ENCODE measurements around the gene HAX1.
"Not testable (repeated sequence)": the region's sequence is repeated elsewhere in the genome, so short reads cannot be mapped to it uniquely, and the experiment has no call there.

Gene HAX1

DNA sequence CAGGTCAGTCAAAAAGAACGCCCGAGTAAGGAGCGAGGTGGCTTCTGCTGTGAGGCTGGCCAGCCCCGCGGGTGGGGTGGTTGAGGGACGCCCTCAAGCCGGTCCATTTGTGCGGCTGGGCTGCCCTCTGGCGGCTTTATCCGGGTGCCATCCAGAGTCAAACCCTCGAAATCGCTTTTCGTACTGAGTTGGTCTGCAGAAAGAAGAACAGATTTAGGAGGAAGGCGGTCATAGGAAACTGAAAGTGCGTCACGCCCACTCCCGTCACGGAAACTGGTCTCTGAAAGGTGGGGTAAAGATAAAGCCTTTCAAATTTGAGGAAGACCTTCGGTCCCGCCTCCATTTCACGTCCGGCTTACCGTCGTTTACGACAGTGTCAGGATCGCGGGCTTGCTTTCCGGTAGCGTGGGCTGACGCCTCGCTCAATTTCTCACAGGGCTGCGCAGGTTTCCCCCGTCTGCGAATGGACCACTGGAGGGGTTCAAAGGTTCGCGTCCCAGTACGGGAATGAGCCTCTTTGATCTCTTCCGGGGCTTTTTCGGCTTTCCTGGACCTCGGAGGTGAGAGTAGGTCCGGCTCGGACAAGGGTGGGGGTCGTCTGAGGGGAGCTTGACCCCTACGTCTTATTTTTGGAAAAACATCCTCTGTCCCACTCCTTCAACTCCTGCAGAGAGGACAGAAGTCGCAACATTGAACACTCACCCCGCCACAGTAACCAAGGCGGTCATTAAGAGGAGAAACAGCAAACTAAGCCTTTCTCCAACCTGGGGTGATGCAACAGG is at the start of gene HAX1:
Gene HAX1, plus strand, starts transcription at position 413 of the 782 bp plus-strand sequence. Its CDS starts 95 bp downstream, at position 508.
- DNase-seq: peak; percentile 97

DNA sequence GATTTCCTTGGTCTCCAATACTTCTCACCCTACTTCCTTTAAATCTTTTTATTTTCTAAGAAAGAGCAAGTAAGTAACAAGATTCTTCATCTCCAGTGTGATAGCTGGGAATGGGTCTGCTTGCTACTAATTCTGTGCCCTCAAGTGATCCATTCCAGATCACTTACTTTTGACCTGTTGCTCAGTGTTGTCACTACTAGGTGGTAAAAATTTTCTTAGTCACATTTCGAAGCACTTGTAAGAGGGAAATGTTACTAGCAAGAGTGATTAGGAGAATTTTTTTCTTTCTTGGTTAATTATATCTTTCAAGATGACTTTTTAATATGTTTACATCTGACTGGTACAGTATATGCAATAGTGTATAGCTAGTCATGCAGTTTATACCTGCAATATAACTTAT is 49.5 kb upstream of the HAX1 start:
- DNase-seq: no peak

DNA sequence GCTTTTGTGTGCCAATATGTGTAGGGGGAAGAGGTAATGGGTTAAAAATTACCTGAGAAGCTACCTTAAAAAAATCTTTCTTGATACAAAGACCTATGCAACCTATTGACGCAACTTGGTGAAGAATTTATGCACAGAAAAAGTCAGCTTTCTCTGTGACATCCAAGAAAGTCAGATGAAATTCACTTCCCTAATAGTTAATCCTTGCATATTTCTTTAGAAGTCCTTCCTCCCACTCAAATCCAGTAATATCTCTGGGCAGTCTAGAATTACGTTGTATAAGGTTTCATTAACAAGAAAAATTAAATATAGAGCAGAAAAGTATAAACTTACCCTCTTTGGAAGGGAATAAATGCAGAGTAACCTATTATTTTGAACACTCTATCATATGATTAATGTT is 48.8 kb upstream of the HAX1 start:
- no peak for DNase-seq

DNA sequence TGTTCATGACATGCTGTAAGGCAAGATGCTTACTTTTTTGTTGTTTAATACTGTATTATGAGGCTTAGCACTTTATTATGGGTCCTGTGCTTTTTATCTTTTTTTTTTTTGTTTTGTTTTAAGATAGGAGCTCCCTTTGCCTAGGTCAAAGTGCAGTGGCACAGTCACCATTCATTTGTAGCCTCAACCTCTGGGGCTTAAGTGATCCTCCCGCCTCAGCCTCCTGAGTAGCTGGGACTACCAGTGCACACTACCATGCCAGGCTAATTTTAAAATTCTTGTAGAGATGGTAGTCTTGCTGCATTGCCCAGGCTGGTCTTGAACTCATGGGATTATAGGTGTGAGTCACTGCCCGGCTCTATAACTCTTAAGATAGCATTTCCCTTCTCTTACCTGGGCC is 47.1 kb upstream of the HAX1 start:
- DNase-seq: no peak

DNA sequence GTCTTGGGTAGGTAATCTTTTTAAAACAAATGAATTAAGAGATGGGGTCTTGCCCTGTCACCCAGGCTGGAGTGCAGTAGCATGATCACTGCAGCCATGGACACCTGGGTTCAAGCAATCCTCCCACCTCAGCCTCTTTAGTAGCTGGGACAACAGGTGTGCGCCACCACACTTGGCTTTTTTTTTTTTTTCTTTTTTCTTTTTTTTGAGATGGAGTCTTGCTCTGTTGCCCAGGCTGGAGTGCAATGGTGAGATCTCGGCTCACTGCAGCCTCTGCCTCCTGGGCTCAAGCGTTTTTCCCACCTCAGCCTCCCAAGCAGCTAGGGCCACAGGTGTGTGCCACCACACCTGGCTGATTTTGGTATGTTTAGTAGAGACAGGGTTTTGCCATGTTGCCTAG is 41.3 kb upstream of the HAX1 start:
- not testable (repeated sequence) for DNase-seq

DNA sequence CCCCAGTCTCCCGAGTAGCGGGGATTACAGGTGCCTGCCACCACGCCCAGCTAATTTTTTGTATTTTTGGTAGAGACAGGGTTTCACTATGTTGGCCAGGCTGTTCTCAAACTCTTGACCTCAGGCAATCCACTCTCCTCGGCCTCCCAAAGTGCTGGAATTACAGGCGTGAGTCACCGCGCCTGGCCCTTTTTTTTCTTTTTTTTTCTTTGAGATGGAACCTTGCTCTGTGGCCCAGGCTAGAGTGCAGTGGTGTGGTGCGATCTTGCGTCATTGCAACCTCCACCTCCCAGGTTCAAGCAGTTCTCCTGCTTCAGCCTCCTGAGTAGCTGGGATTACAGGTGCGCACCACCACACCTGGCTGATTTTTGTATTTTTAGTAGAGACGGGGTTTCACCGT is 39.3 kb upstream of the HAX1 start:
- not testable (repeated sequence) for DNase-seq

DNA sequence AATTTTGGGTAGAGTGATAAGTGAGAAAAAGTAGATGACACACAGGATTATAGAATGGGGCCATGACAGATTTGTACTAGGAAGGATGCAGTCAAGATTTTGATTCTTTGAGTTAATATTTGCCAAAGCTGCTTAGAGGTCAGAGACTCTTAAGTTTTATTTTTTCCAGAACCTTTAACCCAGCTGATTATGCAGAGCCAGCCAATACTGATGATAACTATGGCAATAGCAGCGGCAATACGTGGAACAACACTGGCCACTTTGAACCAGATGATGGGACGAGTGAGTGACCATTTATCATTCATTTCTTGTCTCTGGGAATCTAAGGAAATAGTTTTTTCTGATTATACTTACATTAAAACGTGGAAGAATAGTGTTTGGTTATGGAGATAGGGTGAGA is 35.6 kb upstream of the HAX1 start:
- no peak for DNase-seq

DNA sequence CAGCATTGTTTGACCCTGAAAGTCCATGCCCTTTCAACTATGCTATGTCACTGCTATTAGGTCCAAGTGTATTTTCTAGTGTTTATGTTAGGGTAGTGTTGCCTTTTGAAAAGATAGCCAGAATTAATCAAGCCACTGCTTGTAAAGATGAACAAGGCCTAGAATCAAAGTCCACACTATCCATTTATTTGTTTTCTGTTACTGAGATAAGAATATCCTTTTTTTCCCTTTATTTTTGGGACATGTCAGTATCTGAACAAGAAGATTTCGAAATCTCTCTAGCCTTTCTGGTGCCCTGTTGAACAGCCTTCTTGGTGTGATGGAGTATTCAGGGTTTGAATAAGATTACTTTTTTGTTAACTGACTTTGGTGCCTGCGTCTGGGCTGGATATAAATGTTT is 35.0 kb upstream of the HAX1 start:
- no peak for DNase-seq

DNA sequence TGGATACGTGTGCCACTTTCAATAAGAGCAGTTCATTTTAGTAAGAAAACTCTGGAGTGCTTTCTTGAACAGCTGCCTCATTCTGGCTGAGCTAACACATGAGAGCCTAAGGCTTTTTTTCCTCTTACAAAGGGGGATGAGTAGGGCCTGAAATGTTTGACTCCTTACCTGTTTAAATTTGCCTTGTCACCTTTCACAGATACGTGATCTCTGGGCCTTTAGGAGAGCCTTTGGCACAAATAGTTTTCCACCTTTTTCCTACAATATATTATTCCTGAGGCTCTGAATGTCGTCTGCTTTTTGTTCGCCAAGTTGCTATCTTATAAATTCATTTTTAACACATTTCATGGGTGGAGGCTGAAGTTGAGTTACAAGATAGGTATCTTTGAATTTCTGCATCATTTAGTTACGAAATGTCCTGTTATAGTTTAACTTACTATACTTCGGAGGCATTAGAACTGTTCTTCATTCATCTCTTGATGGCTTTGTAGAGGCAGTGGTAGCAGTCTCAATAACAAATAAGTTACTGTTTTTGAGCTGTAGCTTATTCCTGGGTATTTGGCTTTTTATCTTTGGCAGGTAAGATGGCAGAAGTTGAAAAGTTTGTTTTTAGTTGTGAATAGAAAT is 34.4 kb upstream of the HAX1 start:
- DNase-seq: no peak

DNA sequence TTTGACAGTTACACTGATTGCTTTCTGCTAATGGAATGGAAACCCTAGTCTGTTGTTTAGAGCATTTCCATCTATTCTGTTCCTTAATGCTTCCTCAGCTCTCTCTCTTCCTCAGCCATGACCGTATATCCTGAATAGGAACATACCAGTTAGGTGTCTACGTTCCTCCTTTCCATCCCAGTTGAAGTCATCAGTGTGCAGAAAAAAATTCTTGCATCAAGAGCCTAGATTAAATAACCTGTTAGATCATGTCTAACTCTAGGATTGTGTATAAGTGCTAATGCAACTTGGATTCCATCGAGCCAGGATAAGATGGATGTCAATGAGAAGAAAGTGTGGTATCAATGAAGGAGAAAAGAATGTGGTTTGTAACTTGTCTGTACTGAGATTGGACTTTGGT is 32.9 kb upstream of the HAX1 start:
- no peak for DNase-seq

DNA sequence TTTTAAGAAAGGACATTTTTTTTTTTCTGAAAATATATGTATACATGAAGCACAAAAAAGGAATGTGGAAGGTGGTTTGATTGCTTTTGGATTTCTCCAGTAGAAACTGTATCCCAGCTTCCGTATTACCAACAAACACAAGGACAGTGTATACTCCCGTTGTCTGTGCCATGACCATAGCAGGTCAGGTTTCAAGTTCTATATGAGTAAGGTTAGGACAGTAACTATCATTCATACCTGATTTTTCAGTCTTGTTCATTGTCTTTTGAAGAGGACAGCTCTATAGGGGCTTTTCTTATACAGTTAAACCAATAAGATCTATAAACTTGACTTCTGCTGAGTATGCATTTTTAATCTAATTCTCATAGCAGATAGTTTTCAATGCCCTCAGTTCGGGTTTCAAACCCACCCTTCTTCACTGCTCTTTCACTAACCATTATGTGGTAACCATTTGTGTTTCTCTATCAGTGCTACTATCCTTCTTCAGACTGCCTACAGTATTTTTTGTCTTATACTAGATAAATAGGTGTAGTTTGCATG is 32.1 kb upstream of the HAX1 start:
- DNase-seq: no peak

DNA sequence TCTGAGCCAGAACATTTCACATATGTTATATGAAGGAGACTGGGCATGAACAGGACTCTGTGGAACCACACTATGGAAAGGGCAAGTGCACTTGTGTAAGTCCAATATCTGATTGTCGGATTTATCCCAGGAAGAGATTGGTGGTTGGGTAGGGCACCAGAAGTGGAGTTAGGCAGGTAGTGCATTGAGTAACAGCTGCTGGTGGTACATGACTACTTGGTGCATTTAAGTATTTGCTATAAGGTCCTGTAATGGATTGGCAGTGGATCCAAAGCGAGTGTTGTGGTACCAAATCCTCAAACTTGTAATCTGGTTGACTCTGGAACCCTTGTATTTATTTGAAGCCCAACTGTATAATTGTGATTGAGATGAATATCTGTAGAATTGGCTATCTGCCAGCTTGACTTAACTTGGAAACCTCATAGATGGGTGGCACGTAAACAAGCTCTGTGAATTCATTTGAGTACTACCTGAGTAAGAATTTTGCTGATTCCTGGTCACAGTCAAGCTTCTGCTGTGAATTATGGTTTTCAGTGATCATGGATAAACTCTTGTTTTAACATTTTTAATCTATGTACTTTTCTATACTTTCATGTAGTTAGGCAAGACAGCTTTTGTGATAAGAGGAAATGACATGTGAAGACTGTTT is 30.6 kb upstream of the HAX1 start:
- no peak for DNase-seq

DNA sequence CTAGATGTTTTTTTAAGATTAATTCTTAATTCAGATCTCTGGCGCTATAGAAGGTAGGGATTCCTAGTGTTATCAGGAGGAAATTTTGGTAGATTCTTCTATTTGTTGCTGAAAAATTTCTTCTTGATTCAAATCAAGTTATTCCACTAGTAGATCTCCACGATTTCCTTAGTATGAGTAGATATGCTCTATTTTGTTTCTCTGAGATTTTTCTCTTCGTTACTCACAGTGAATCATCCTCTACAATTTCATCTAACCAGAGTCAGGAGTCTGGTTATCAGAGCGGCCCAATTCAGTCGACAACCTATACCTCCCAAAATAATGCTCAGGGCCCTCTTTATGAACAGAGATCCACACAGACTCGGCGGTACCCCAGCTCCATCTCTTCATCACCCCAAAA is 18.8 kb upstream of the HAX1 start:
- DNase-seq: no peak

DNA sequence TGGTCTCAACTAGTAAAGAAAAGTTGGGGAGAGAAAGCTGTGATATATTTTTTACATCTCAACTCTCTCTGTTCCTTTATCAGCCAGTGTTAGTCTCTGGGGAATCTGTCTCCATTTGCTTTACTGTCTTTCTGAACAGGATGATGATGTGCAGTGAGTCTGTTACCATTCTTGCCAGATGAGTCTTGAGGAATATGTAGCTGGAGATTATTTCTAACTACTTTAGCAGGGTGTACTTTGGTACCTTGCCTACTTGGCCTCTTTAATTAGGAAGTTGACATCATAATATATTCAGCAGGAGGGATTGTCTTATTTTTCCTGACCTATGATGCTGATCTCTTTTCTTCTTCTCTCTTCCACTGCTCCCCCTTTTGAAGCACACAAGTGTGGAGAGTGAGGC is 15.7 kb upstream of the HAX1 start:
- DNase-seq: no peak

DNA sequence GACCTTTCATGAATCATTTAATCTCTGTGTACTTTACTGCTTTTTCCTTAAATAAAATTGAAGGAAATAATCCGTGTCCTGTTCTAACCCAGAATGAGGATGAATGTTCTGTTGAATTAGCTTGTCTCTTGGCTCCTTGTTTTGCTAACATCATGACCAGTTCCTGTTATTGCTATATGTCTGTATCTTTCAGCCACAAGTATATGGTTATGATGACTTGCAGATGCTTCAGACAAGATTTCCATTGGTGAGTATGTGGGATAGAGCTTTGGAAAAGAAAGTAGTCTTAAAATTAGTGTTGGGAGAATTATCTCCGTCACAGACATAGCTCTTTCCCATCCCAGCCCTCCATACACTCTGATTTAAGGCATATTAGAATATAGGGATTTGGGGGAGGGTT is 13.6 kb upstream of the HAX1 start:
- no peak for DNase-seq

DNA sequence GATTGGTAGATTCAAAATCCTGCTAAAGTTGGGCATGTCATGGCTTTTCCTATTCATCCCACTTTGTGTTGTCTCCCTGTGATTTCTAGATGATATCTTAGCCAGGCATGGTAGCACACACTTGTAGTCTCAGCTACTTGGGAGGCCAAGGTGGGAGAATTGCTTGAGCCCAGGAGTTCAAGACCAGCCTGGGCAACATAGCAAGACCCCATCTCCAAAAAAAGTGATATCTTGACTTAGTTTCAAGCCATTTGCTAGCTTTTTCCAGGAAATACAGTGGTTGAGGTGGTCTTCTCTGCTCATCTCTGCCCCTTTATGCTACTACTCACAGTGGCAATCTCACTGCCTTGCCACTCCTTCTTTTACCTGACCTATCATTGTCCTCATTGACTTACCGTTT is 12.3 kb upstream of the HAX1 start:
- DNase-seq: no peak

DNA sequence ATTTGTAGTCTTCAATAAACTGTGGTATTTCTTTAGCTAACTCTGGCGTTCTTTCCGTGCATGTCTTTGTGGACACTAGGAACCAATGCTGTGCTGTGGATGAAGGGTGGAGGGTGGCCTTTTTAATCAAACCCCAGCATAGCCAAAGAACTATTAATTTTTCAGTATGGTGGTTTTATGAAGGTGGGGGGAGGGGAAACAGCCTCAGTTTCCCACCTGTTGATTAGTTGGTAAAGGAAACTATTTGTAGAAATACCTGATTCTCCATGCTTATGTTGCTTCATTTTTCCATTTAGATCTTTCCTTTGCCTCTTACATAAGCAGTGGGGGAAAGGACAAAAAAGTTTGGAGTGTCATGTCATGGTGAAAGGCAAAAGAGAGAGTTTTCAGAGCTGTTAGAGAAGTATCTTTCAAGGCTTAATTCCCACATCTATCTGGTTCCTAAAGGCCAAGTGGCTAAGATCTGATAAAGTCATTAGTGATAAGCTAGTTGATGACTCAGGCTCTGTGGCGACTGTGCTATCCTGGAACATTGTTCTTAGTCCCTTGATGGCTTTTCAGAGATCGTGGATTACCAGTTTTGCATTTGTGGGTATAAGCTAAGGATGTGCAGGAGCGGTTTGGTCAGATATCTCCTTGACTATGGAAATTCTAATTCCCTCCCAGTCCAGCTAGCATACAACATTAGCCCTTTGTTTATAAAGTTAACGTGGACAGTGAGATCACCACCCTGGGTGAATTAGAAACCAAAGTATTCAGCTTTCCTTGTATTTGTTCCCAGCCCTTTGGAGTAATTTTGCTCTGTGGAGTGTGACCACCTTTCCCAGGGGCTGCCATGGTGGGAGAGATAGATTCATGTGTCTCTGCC is 8.7 kb upstream of the HAX1 start:
- no peak for DNase-seq

DNA sequence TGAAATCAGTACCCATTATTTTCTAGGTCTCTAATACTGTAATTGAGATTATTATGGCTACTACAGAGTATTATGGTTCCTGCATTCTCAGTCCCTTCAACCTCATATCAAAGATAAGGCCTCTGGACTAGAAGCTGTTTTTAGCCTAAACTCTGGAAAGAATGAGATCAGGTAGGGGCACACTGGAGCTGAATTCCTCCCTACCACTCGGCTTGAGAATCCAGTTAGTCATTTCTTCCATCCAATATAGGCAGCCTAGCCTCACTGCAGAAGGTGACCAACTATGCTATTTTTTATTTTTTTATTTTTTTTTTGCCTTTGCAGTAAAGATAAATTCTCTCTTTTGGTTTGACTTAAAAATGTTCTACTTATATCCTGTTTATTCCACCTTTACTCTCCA is 8.0 kb upstream of the HAX1 start:
- DNase-seq: no peak

DNA sequence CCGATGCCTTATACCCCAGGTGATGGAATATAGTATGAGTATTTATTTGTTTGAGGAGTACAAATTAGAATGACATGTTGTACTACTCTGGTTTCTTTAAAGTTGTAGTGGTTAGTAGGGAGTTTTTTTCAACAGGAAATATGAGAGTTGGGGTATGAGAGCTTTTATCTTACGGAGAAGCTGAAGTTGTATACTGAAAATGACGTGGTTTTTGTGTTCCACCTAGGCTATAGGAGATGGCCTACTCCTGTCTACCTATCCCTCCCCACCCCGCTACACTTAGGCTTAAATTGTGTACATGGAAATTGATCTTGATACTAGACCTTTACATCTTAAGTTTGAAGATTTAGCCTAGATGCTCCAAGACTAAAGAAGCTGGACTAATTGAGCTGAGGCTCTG is 6.8 kb upstream of the HAX1 start:
- DNase-seq: no peak

DNA sequence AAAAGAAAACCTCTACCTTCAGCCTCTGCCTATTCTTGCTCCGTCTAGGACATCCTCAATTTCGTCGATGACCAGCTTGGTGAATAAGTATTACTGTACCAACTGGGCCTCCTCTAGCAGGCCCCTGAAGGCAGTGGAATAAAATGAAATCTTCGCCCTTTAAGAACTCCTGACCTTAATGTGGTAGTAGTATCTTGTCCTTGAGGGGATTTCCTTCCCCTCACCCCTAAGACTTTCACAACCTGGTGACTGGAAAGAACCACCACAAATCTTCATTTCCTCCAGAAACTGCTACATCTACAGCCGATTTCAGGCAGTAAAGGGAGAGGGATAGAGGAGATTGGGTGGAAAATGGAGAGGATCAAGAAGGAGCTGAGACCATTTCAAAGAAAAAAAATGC is 1.6 kb upstream of the HAX1 start:
- DNase-seq: no peak

DNA sequence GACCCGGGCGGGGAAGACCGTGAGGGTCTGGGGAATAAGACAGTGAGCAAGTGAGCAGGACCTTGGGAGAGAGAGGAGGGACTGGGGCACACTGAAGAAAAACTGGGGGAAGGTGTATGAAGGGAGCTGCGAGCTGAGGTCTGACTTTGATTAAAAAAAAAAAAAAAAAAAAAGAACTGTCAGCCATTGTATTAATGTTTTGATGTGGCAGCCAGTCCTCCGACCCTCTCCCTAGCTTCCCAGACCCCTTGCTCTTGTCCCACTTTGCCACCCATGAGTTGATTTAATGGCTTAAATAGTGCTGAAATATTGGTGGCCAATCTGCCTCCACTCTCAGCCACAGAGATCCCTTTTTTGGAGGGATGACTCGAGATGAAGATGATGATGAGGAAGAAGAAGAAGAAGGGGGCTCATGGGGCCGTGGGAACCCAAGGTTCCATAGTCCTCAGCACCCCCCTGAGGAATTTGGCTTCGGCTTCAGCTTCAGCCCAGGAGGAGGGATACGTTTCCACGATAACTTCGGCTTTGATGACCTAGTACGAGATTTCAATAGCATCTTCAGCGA is 652 bp downstream of the HAX1 start:
- no peak for DNase-seq

DNA sequence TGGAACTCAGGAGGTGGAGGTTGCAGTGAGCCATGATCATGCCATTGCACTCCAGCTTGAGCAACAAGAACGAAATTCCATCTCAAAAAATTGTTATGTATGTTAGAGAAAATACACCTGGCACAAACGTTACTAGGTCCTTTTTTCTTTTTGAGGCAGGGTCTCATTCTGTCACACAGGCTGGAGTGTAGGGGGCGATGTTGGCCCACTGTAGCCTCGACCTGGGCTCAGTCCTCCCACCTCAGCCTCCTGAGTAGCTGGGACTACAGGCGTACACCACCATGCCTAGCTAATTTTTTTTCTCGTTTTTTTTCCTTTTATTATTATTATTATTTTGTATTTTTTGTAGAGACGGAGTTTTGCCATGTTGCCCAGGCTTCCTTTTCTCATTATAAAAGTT is 4.4 kb downstream of the HAX1 start:
- no peak for DNase-seq

DNA sequence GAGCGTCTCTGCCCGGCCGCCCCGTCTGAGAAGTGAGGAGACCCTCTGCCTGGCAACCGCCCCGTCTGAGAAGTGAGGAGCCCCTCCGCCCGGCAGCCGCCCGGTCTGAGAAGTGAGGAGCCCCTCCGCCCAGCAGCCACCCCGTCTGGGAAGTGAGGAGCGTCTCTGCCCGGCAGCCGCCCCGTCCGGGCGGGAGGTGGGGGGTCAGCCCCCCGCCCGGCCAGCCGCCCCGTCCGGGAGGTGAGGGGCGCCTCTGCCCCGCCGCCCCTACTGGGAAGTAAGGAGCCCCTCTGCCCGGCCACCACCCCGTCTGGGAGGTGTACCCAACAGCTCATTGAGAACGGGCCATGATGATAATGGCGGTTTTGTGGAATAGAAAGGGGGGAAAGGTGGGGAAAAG is 15.2 kb downstream of the HAX1 start:
- DNase-seq: not testable (repeated sequence)
